SU-DHL-6 (cell line): Measurements from ENCODE around the gene ST3GAL3.

Source experiments
- H2AFZ ChIP-seq: fragments of 200-600 bp; sonication (generic); 2 replicates; pipeline ENCODE4 v1.6.1; 2014; ENCODE audit warnings: low read depth, mild to moderate bottlenecking, moderate library complexity, mixed read lengths, antibody characterized with exemption, low read length; ENCODE audit not compliant: severe bottlenecking
- H3F3A ChIP-seq: fragments of 200-600 bp; shearing (Covaris generic); 2 replicates; pipeline ENCODE4 v1.6.0; 2016; ENCODE audit warnings: antibody characterized with exemption, mild to moderate bottlenecking; ENCODE audit not compliant: insufficient read depth
- H3K27ac ChIP-seq: fragments of 200-600 bp; sonication (generic); 2 replicates; pipeline ENCODE4 v1.5.1; 2016; ENCODE audit warnings: low read depth, mild to moderate bottlenecking, low read length, moderate library complexity, mixed read lengths
- H3K27me3 ChIP-seq: fragments of 200-600 bp; sonication (generic), shearing (Covaris generic); 2 replicates; pipeline ENCODE4 v1.6.0; 2014; ENCODE audit warnings: mild to moderate bottlenecking, low read length
- H3K36me3 ChIP-seq: fragments of 200-600 bp; sonication (generic); 2 replicates; pipeline ENCODE4 v1.6.1; 2014; ENCODE audit warnings: mild to moderate bottlenecking, low read length, mixed read lengths
- H3K4me2 ChIP-seq: fragments of 300-600, 200-600 bp; shearing (Covaris generic), sonication (generic); 2 replicates; pipeline ENCODE4 v1.6.0; 2014; ENCODE audit warnings: low read length, low read depth, mild to moderate bottlenecking; ENCODE audit not compliant: poor library complexity, severe bottlenecking
- H3K4me3 ChIP-seq: fragments of 200-600 bp; sonication (generic); 2 replicates; pipeline ENCODE4 v1.5.1; 2014; ENCODE audit warnings: antibody characterized with exemption, low read length, mild to moderate bottlenecking, mixed read lengths; ENCODE audit not compliant: insufficient read depth, poor library complexity, severe bottlenecking
- H3K79me2 ChIP-seq: fragments of 200-600 bp; sonication (generic); 2 replicates; pipeline ENCODE4 v1.6.1; 2014; ENCODE audit warnings: mild to moderate bottlenecking, low read length, moderate library complexity; ENCODE audit not compliant: insufficient read depth
- H3K9ac ChIP-seq: fragments of 200-600 bp; sonication (generic); 2 replicates; pipeline ENCODE4 v1.7.0; 2014; ENCODE audit warnings: mild to moderate bottlenecking, low read length
- H3K9me2 ChIP-seq: fragments of 200-600 bp; sonication (generic); replicated peaks from 2 replicates; pipeline ENCODE4 v1.6.1; 2014; ENCODE audit warnings: low read length; ENCODE audit not compliant: insufficient read depth
- H3K9me3 ChIP-seq: fragments of 200-600 bp; sonication (generic); 2 replicates; pipeline ENCODE4 v1.6.1; 2014; ENCODE audit warnings: low read length, mixed read lengths; ENCODE audit not compliant: insufficient read depth
- H4K20me1 ChIP-seq: fragments of 200-600 bp; sonication (generic); 2 replicates; pipeline ENCODE4 v1.6.1; 2014; ENCODE audit warnings: low read depth, mild to moderate bottlenecking, antibody characterized with exemption, low read length, moderate library complexity, mixed read lengths
- CTCF ChIP-seq: fragments of 200-600 bp; sonication (generic); IDR thresholded peaks from one replicate; pipeline ENCODE4 v1.5.1; 2017; ENCODE audit warnings: antibody characterized with exemption, mild to moderate bottlenecking, low read length, moderate library complexity; ENCODE audit not compliant: insufficient read depth, poor library complexity, severe bottlenecking
- EZH2phosphoT487 ChIP-seq: fragments of 200-600 bp; sonication (generic), shearing (Covaris generic); conservative IDR thresholded peaks from 2 replicates; pipeline ENCODE4 v1.6.1; 2018; ENCODE audit warnings: mild to moderate bottlenecking, antibody characterized with exemption, low read length, moderate library complexity, mixed read lengths

The ST3GAL3 gene

GRCh38 chr1:43805340-43805739, 98.0 kb downstream of the ST3GAL3 start:
- no peaks in the 10 kb centered on the region for H3K27me3 ChIP-seq
- H3K79me2 ChIP-seq: no peaks in the 10 kb centered on the region
- peaks cover 5% of the 10 kb centered on the region; the same call in 1 of the 2 replicates for H3K9me3 ChIP-seq
- no peaks in the 10 kb centered on the region for H3K9me2 ChIP-seq
- no peaks in the 10 kb centered on the region for H4K20me1 ChIP-seq
- no peak overlapping the region for H2AFZ ChIP-seq
- H3K4me3 ChIP-seq: no peak overlapping the region
- no peak overlapping the region for H3K9ac ChIP-seq
- TF ChIP-seq CTCF: no peak
- TF ChIP-seq EZH2phosphoT487: no peak
- H3K4me2 ChIP-seq: no peak overlapping the region
- H3F3A ChIP-seq: no peaks in the 10 kb centered on the region
- H3K36me3 ChIP-seq: no peaks in the 10 kb centered on the region
- no peak overlapping the region for H3K27ac ChIP-seq

GRCh38 chr1:43806183-43806582, 98.8 kb downstream of the ST3GAL3 start:
- H3K27me3 ChIP-seq: no peaks in the 10 kb centered on the region
- no peak overlapping the region for H3K9ac ChIP-seq
- H3K9me2 ChIP-seq: no peaks in the 10 kb centered on the region
- no peak for TF ChIP-seq EZH2phosphoT487
- no peak for TF ChIP-seq CTCF
- no peak overlapping the region for H3K27ac ChIP-seq
- H4K20me1 ChIP-seq: no peaks in the 10 kb centered on the region
- no peak overlapping the region for H3K4me3 ChIP-seq
- no peaks in the 10 kb centered on the region for H3K79me2 ChIP-seq
- H3F3A ChIP-seq: no peaks in the 10 kb centered on the region
- H3K4me2 ChIP-seq: no peak overlapping the region
- H3K9me3 ChIP-seq: peaks cover 5% of the 10 kb centered on the region; the same call in 1 of the 2 replicates
- no peaks in the 10 kb centered on the region for H3K36me3 ChIP-seq
- H2AFZ ChIP-seq: no peak overlapping the region

- Histone ChIP-seq H3K36me3 (no peaks in the 10 kb centered on the region), H3K9me3 (peaks cover 5% of the 10 kb centered on the region; the same call in 1 of the 2 replicates), H3F3A (no peaks in the 10 kb centered on the region), H3K4me3 (no peak overlapping the region), H3K27ac (no peak overlapping the region), H4K20me1 (no peaks in the 10 kb centered on the region), H3K4me2 (no peak overlapping the region), H3K9me2 (no peaks in the 10 kb centered on the region), H2AFZ (no peak overlapping the region), H3K27me3 (no peaks in the 10 kb centered on the region), H3K79me2 (no peaks in the 10 kb centered on the region), H3K9ac (no peak overlapping the region)
- no peak for TF ChIP-seq CTCF
- TF ChIP-seq EZH2phosphoT487: no peak
Observed at GRCh38 chr1:43809097-43809673, 101.8 kb downstream of the ST3GAL3 start.
